ENCODE results near the gene SOX13.

Gene SOX13

DNA sequence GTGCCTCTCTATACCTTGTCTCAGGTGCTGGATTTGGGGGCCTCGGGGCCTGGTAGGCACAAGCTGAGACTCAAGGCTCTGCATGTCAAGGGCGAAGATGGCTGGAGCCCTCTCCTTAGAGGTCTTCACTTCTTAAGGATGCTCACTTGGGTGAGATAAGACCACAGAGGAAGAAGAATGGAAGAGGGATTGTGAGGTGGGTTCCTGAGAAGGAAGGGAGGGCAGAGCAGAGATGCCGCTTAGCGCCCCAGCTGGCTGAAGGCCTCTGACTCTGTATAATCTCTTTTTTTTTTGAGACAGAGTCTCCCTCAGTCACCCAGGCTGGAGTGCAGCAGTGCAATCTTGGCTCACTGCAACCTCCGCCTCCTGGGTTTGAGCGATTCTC, 32.2 kb downstream of the SOX13 start:
- H3K27ac ChIP-seq: no peak overlapping the region
- H3K36me3 ChIP-seq: no peaks in the 10 kb centered on the region
- H3K9me3 ChIP-seq: no peaks in the 10 kb centered on the region
- peaks cover 84% of the 10 kb centered on the region for H3K27me3 ChIP-seq
- no peaks in the 10 kb centered on the region for H3K4me1 ChIP-seq (ENCODE audit: control insufficient read depth in 1 of 2, insufficient read depth in 1 of 2, low read depth in 1 of 2, low read length in 1 of 2)
- H3K4me3 ChIP-seq (ENCODE audit: low read depth in 1 of 2, low read length in 1 of 2): no peak overlapping the region
- TF ChIP-seq, protein P1, sequence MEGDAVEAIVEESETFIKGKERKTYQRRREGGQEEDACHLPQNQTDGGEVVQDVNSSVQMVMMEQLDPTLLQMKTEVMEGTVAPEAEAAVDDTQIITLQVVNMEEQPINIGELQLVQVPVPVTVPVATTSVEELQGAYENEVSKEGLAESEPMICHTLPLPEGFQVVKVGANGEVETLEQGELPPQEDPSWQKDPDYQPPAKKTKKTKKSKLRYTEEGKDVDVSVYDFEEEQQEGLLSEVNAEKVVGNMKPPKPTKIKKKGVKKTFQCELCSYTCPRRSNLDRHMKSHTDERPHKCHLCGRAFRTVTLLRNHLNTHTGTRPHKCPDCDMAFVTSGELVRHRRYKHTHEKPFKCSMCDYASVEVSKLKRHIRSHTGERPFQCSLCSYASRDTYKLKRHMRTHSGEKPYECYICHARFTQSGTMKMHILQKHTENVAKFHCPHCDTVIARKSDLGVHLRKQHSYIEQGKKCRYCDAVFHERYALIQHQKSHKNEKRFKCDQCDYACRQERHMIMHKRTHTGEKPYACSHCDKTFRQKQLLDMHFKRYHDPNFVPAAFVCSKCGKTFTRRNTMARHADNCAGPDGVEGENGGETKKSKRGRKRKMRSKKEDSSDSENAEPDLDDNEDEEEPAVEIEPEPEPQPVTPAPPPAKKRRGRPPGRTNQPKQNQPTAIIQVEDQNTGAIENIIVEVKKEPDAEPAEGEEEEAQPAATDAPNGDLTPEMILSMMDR (IDR thresholded peaks at IDR 0.05): no peak

DNA sequence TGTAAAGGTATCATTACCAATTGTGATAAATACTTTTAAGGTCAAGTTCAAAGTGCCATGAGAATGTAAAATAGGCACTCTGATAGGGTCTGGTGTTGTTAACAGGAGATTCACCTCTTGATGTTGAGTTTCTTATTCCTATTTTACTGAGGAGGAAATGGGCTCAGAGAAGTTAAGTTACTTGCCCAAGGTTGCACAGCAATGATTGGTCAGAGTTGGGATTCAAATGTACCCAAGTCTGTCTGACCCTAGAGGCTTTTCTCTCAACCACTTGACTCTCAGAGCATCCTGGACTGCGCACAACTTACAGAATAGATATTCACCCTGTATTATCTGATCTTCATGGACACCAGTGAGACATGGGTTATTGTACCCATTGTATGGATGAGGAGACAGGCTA, 33.9 kb downstream of the SOX13 start:
- Histone ChIP-seq H3K27me3 (peaks cover 68% of the 10 kb centered on the region), H3K36me3 (no peaks in the 10 kb centered on the region), H3K4me3 (ENCODE audit: low read depth in 1 of 2, low read length in 1 of 2) (no peak overlapping the region), H3K4me1 (ENCODE audit: control insufficient read depth in 1 of 2, insufficient read depth in 1 of 2, low read depth in 1 of 2, low read length in 1 of 2) (no peaks in the 10 kb centered on the region), H3K27ac (no peak overlapping the region), H3K9me3 (no peaks in the 10 kb centered on the region)
- TF ChIP-seq, protein P1 (IDR thresholded peaks at IDR 0.05): no peak

DNA sequence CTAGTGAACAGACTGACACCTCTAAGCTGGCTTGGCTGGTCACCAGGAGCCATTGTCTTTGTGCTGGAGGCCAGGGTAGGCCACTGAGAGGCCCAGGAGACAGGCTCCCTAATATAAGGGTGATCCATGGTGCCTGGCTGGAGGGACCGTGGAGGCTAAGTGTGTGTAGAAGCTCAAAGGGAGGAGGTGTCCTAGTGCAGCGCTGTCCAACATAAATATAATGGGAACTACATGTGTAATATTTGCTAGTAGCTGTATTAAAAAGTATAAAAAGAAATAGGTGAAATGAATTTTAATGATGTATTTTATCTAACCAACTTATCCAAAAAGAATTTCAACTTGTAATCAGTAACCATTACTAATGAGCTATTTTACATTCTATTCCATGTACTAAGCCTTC, 35.0 kb downstream of the SOX13 start:
- Histone ChIP-seq H3K4me3 (ENCODE audit: low read depth in 1 of 2, low read length in 1 of 2) (no peak overlapping the region), H3K9me3 (no peaks in the 10 kb centered on the region), H3K27me3 (peaks cover 58% of the 10 kb centered on the region), H3K36me3 (no peaks in the 10 kb centered on the region), H3K27ac (no peak overlapping the region), H3K4me1 (ENCODE audit: control insufficient read depth in 1 of 2, insufficient read depth in 1 of 2, low read depth in 1 of 2, low read length in 1 of 2) (no peaks in the 10 kb centered on the region)
- TF ChIP-seq, protein P1 (IDR thresholded peaks at IDR 0.05): no peak

DNA sequence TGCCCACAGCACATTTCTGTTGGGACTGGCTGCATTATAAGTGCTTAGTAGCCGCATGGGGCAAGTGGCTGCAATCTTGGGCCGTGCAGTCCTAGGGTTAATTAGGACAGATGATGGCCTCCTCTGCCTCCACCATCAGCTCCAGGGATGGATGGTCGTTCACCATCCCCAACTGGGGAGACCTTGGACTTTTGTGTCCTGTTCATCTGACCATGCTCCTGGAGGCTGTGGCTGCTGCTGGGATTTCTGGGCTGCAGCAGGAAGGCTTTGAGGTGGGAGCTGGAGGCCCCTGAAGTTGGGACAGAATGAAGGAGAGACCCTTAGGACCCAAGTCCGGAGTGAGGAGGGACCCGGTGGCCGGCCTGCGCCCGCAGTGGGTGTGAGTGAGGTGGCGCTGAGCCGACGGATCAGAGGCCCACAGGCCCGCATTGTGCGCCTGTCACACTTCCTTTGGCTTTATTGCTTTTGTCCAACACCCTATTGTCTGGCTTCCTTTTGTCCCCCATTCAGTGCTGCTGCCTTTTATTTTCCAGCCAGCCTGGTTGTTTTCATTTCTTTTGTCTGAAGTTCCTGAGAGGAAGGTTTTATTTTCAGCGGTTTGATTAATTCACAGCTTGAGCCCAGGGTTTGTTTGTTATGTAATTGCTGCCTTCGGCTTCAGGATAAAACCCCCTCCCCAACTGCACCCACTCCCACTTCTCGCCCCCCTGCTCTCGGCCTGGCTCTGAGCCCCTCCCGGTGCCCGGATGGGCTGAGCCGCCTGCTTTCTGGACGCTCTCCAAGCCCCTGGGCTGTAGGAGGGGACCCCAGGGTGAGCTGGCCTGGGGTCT, 35.6 kb downstream of the SOX13 start:
- Histone ChIP-seq H3K4me3 (ENCODE audit: low read depth in 1 of 2, low read length in 1 of 2) (no peak overlapping the region), H3K27me3 (peaks cover 51% of the 10 kb centered on the region), H3K36me3 (no peaks in the 10 kb centered on the region), H3K27ac (no peak overlapping the region), H3K9me3 (no peaks in the 10 kb centered on the region), H3K4me1 (ENCODE audit: control insufficient read depth in 1 of 2, insufficient read depth in 1 of 2, low read depth in 1 of 2, low read length in 1 of 2) (no peaks in the 10 kb centered on the region)
- TF ChIP-seq, protein P1 (IDR thresholded peaks at IDR 0.05): no peak

DNA sequence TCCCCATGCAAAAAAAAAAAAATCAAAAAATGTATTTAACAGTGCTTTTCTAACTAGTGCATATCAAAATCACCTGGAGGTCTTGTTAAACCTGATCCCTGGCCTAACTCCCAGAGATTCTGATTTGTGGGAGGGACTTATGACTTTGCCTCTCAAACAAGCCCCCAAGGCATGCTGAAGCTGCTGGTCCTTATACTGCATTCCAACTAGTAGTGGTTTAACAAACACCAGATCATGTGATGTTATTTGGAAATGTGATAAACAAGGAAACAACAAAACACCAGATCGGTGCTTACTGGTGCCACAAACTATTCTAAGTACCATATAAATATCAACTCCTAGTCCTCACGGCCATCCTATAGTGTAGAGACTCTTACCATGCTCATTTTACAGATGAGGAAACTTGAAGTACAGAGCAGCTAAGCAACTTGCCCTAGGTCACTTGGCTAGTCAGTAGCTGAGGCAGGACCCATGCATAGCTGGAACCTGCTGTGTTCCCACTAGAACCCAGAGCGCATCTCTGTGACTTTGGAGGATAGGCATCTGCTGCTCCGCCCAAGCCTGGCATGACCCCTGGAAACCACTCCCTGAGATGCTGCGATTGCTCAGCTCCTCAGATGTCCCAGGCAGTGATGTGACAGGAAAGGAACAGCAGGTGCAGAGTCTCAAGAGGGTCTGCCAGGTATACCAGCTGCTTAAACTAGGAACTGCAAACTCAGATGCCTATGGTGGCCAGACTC, 38.1 kb downstream of the SOX13 start:
- H3K36me3 ChIP-seq: no peaks in the 10 kb centered on the region
- TF ChIP-seq, protein P1 (IDR thresholded peaks at IDR 0.05): no peak
- H3K9me3 ChIP-seq: no peaks in the 10 kb centered on the region
- H3K4me1 ChIP-seq (ENCODE audit: control insufficient read depth in 1 of 2, insufficient read depth in 1 of 2, low read depth in 1 of 2, low read length in 1 of 2): no peaks in the 10 kb centered on the region
- H3K27me3 ChIP-seq: peaks cover 26% of the 10 kb centered on the region
- H3K4me3 ChIP-seq (ENCODE audit: low read depth in 1 of 2, low read length in 1 of 2): no peak overlapping the region
- no peak overlapping the region for H3K27ac ChIP-seq

All from neutrophil (primary cell).